ENCODE results near the gene SLC12A9.

The SLC12A9 gene

GRCh38 chr7:100836812-100837098 lies 15.8 kb upstream of the SLC12A9 start:
- Histone ChIP-seq H2AFZ (ENCODE audit: low read length) (no peak overlapping the region), H3K4me3 (ENCODE audit: low read length, poor library complexity, severe bottlenecking) (no peak overlapping the region), H3F3A (ENCODE audit: low read depth) (no peaks in the 10 kb centered on the region), H3K9me2 (replicated peaks; ENCODE audit: low read depth, low read length) (no peaks in the 10 kb centered on the region), H3K27me3 (ENCODE audit: insufficient read depth, low read length, poor library complexity, severe bottlenecking) (no peaks in the 10 kb centered on the region), H3K4me2 (ENCODE audit: low read depth, low read length, poor library complexity, severe bottlenecking) (no peak overlapping the region), H3K4me1 (ENCODE audit: insufficient read depth, low read length, poor library complexity, severe bottlenecking) (no peaks in the 10 kb centered on the region), H3K79me2 (ENCODE audit: insufficient read depth, low read length) (no peaks in the 10 kb centered on the region), H3K36me3 (ENCODE audit: insufficient read depth, low read length) (no peaks in the 10 kb centered on the region), H3K9me3 (ENCODE audit: insufficient read depth, low read depth, low read length) (no peaks in the 10 kb centered on the region), H4K20me1 (ENCODE audit: insufficient read depth, low read length, poor library complexity, severe bottlenecking) (no peaks in the 10 kb centered on the region), H3K9ac (ENCODE audit: low read depth, low read length, poor library complexity, severe bottlenecking) (no peak overlapping the region)
- TF ChIP-seq EZH2phosphoT487 (IDR thresholded peaks at IDR 0.05; ENCODE audit: borderline replicate concordance) (no peak), CTCF (conservative IDR thresholded peaks at IDR 0.05; ENCODE audit: low read length) (no peak)

- no peak overlapping the region for H2AFZ ChIP-seq (ENCODE audit: low read length)
- H3K9me2 ChIP-seq (replicated peaks; ENCODE audit: low read depth, low read length), result no peaks in the 10 kb centered on the region
- no peak overlapping the region for H3K4me3 ChIP-seq (ENCODE audit: low read length, poor library complexity, severe bottlenecking)
- H3K4me2 ChIP-seq (ENCODE audit: low read depth, low read length, poor library complexity, severe bottlenecking), result no peak overlapping the region
- no peaks in the 10 kb centered on the region for H4K20me1 ChIP-seq (ENCODE audit: insufficient read depth, low read length, poor library complexity, severe bottlenecking)
- no peaks in the 10 kb centered on the region for H3F3A ChIP-seq (ENCODE audit: low read depth)
- H3K9me3 ChIP-seq (ENCODE audit: insufficient read depth, low read depth, low read length), result no peaks in the 10 kb centered on the region
- no peaks in the 10 kb centered on the region for H3K4me1 ChIP-seq (ENCODE audit: insufficient read depth, low read length, poor library complexity, severe bottlenecking)
- H3K36me3 ChIP-seq (ENCODE audit: insufficient read depth, low read length), result no peaks in the 10 kb centered on the region
- TF ChIP-seq CTCF (conservative IDR thresholded peaks at IDR 0.05; ENCODE audit: low read length) (no peak), EZH2phosphoT487 (IDR thresholded peaks at IDR 0.05; ENCODE audit: borderline replicate concordance) (no peak)
- H3K79me2 ChIP-seq (ENCODE audit: insufficient read depth, low read length), result no peaks in the 10 kb centered on the region
- H3K27me3 ChIP-seq (ENCODE audit: insufficient read depth, low read length, poor library complexity, severe bottlenecking), result no peaks in the 10 kb centered on the region
- no peak overlapping the region for H3K9ac ChIP-seq (ENCODE audit: low read depth, low read length, poor library complexity, severe bottlenecking)
Measured at GRCh38 chr7:100837099-100837836, 15.2 kb upstream of the SLC12A9 start.

- H4K20me1 ChIP-seq (ENCODE audit: insufficient read depth, low read length, poor library complexity, severe bottlenecking), result no peaks in the 10 kb centered on the region
- no peaks in the 10 kb centered on the region for H3K27me3 ChIP-seq (ENCODE audit: insufficient read depth, low read length, poor library complexity, severe bottlenecking)
- no peak overlapping the region for H2AFZ ChIP-seq (ENCODE audit: low read length)
Measured at GRCh38 chr7:100839361-100839760, 13.2 kb upstream of the SLC12A9 start.

More at GRCh38 chr7:100839361-100839760, 13.2 kb upstream of the SLC12A9 start:
- H3K79me2 ChIP-seq (ENCODE audit: insufficient read depth, low read length), result no peaks in the 10 kb centered on the region
- no peaks in the 10 kb centered on the region for H3K4me1 ChIP-seq (ENCODE audit: insufficient read depth, low read length, poor library complexity, severe bottlenecking)
- no peaks in the 10 kb centered on the region for H3K36me3 ChIP-seq (ENCODE audit: insufficient read depth, low read length)
- TF ChIP-seq CTCF (conservative IDR thresholded peaks at IDR 0.05; ENCODE audit: low read length), result no peak
- TF ChIP-seq EZH2phosphoT487 (IDR thresholded peaks at IDR 0.05; ENCODE audit: borderline replicate concordance), result no peak
- H3K4me3 ChIP-seq (ENCODE audit: low read length, poor library complexity, severe bottlenecking), result no peak overlapping the region
- no peaks in the 10 kb centered on the region for H3K9me3 ChIP-seq (ENCODE audit: insufficient read depth, low read depth, low read length)
- H3K9me2 ChIP-seq (replicated peaks; ENCODE audit: low read depth, low read length), result no peaks in the 10 kb centered on the region
- H3K4me2 ChIP-seq (ENCODE audit: low read depth, low read length, poor library complexity, severe bottlenecking), result no peak overlapping the region
- H3K9ac ChIP-seq (ENCODE audit: low read depth, low read length, poor library complexity, severe bottlenecking), result no peak overlapping the region
- H3F3A ChIP-seq (ENCODE audit: low read depth), result no peaks in the 10 kb centered on the region

Data from Loucy (cell line).